ENCODE results near the gene SRSF2.

Gene SRSF2

GRCh38 chr17:76736349-76737081, 616 bp downstream of the SRSF2 start:
- peak; percentile 73 for DNase-seq
- Histone ChIP-seq H4K5ac (ENCODE audit: low read length) (no peak overlapping the region), H2BK120ac (ENCODE audit: low read depth, low read length) (peak overlapping the region; percentile 62), H3K18ac (ENCODE audit: low read length) (peak overlapping the region; percentile 73), H2BK15ac (replicated peaks; ENCODE audit: low read depth) (no peak overlapping the region), H3K4me3 (ENCODE audit: low read length) (peak overlapping the region; percentile 84), H4K8ac (ENCODE audit: low read depth, low read length) (no peak overlapping the region), H2AK5ac (ENCODE audit: low read length) (peak overlapping the region; percentile 93), H3K27me3 (ENCODE audit: insufficient read depth, low read length, poor library complexity) (no peaks in the 10 kb centered on the region), H3K4me1 (ENCODE audit: control insufficient read depth, low read depth, low read length) (peaks cover 4% of the 10 kb centered on the region), H3K4ac (ENCODE audit: low read depth, low read length) (peak overlapping the region; percentile 74), H2BK5ac (ENCODE audit: low read length) (peak overlapping the region; percentile 97), H3K79me1 (ENCODE audit: low read length) (peaks cover 2% of the 10 kb centered on the region), H3K56ac (ENCODE audit: low read length) (peak overlapping the region; percentile 100), H3K36me3 (ENCODE audit: control insufficient read depth, insufficient read depth, low read length) (peaks cover 17% of the 10 kb centered on the region), H3K23ac (ENCODE audit: low read length) (peak overlapping the region; percentile 100), H3K9ac (ENCODE audit: low read length) (peak overlapping the region; percentile 100), H3K27ac (ENCODE audit: low read depth, low read length) (peak overlapping the region; percentile 82), H3K79me2 (ENCODE audit: control insufficient read depth, insufficient read depth, low read length) (peaks cover 38% of the 10 kb centered on the region), H3K4me2 (ENCODE audit: low read length) (no peak overlapping the region)
- no CpG with 5 or more reads among the region's 117 CpGs for WGBS (ENCODE audit: extremely low coverage, insufficient coverage, low lambda C conversion rate)

- peaks cover 2% of the 10 kb centered on the region for H3K79me1 ChIP-seq (ENCODE audit: low read length)
- peaks cover 38% of the 10 kb centered on the region for H3K79me2 ChIP-seq (ENCODE audit: control insufficient read depth, insufficient read depth, low read length)
- peaks cover 17% of the 10 kb centered on the region for H3K36me3 ChIP-seq (ENCODE audit: control insufficient read depth, insufficient read depth, low read length)
- H3K27me3 ChIP-seq (ENCODE audit: insufficient read depth, low read length, poor library complexity), result no peaks in the 10 kb centered on the region
- H3K4ac ChIP-seq (ENCODE audit: low read depth, low read length), result peak overlapping the region; percentile 74
- peaks cover 4% of the 10 kb centered on the region for H3K4me1 ChIP-seq (ENCODE audit: control insufficient read depth, low read depth, low read length)
- peak overlapping the region; percentile 100 for H3K9ac ChIP-seq (ENCODE audit: low read length)
- H4K5ac ChIP-seq (ENCODE audit: low read length), result no peak overlapping the region
- H3K23ac ChIP-seq (ENCODE audit: low read length), result peak overlapping the region; percentile 83
- H3K27ac ChIP-seq (ENCODE audit: low read depth, low read length), result peak overlapping the region; percentile 82
- no peak for DNase-seq
- peak overlapping the region; percentile 73 for H3K18ac ChIP-seq (ENCODE audit: low read length)
- peak overlapping the region; percentile 17 for H2AK5ac ChIP-seq (ENCODE audit: low read length)
- peak overlapping the region; percentile 84 for H3K4me3 ChIP-seq (ENCODE audit: low read length)
- WGBS (ENCODE audit: extremely low coverage, insufficient coverage, low lambda C conversion rate), result no CpG with 5 or more reads among the region's 20 CpGs
- H3K56ac ChIP-seq (ENCODE audit: low read length), result peak overlapping the region; percentile 100
- no peak overlapping the region for H2BK120ac ChIP-seq (ENCODE audit: low read depth, low read length)
- no peak overlapping the region for H4K8ac ChIP-seq (ENCODE audit: low read depth, low read length)
- peak overlapping the region; percentile 45 for H3K4me2 ChIP-seq (ENCODE audit: low read length)
- no peak overlapping the region for H2BK15ac ChIP-seq (replicated peaks; ENCODE audit: low read depth)
- peak overlapping the region; percentile 75 for H2BK5ac ChIP-seq (ENCODE audit: low read length)
Measured at GRCh38 chr17:76735586-76736348, 1.4 kb downstream of the SRSF2 start.

- DNase-seq, result no peak
- no peaks in the 10 kb centered on the region for H3K79me1 ChIP-seq (ENCODE audit: low read length)
- H3K56ac ChIP-seq (ENCODE audit: low read length), result peak overlapping the region; percentile 78
- no peak overlapping the region for H2BK15ac ChIP-seq (replicated peaks; ENCODE audit: low read depth)
- peak overlapping the region; percentile 100 for H3K9ac ChIP-seq (ENCODE audit: low read length)
- no peak overlapping the region for H3K4ac ChIP-seq (ENCODE audit: low read depth, low read length)
- no peak overlapping the region for H4K8ac ChIP-seq (ENCODE audit: low read depth, low read length)
- H3K36me3 ChIP-seq (ENCODE audit: control insufficient read depth, insufficient read depth, low read length), result peaks cover 17% of the 10 kb centered on the region
- H3K27ac ChIP-seq (ENCODE audit: low read depth, low read length), result no peak overlapping the region
- H4K5ac ChIP-seq (ENCODE audit: low read length), result no peak overlapping the region
- H2BK120ac ChIP-seq (ENCODE audit: low read depth, low read length), result no peak overlapping the region
- H3K79me2 ChIP-seq (ENCODE audit: control insufficient read depth, insufficient read depth, low read length), result peaks cover 38% of the 10 kb centered on the region
- peak overlapping the region; percentile 98 for H3K4me2 ChIP-seq (ENCODE audit: low read length)
- H3K27me3 ChIP-seq (ENCODE audit: insufficient read depth, low read length, poor library complexity), result no peaks in the 10 kb centered on the region
- H3K18ac ChIP-seq (ENCODE audit: low read length), result no peak overlapping the region
- H3K4me3 ChIP-seq (ENCODE audit: low read length), result peak overlapping the region; percentile 85
- peaks cover 4% of the 10 kb centered on the region for H3K4me1 ChIP-seq (ENCODE audit: control insufficient read depth, low read depth, low read length)
- H3K23ac ChIP-seq (ENCODE audit: low read length), result no peak overlapping the region
- no peak overlapping the region for H2AK5ac ChIP-seq (ENCODE audit: low read length)
- no CpG with 5 or more reads among the region's 5 CpGs for WGBS (ENCODE audit: extremely low coverage, insufficient coverage, low lambda C conversion rate)
- H2BK5ac ChIP-seq (ENCODE audit: low read length), result no peak overlapping the region
Measured at GRCh38 chr17:76735006-76735405, 2.1 kb downstream of the SRSF2 start.

- Histone ChIP-seq H3K9ac (ENCODE audit: low read length) (peak overlapping the region; percentile 100), H3K36me3 (ENCODE audit: control insufficient read depth, insufficient read depth, low read length) (peaks cover 17% of the 10 kb centered on the region), H2BK15ac (replicated peaks; ENCODE audit: low read depth) (no peak overlapping the region), H2BK120ac (ENCODE audit: low read depth, low read length) (no peak overlapping the region), H3K79me1 (ENCODE audit: low read length) (no peaks in the 10 kb centered on the region), H2BK5ac (ENCODE audit: low read length) (no peak overlapping the region), H3K56ac (ENCODE audit: low read length) (peak overlapping the region; percentile 59), H3K27ac (ENCODE audit: low read depth, low read length) (no peak overlapping the region), H2AK5ac (ENCODE audit: low read length) (no peak overlapping the region), H3K27me3 (ENCODE audit: insufficient read depth, low read length, poor library complexity) (no peaks in the 10 kb centered on the region), H3K18ac (ENCODE audit: low read length) (no peak overlapping the region), H4K8ac (ENCODE audit: low read depth, low read length) (no peak overlapping the region), H3K4me1 (ENCODE audit: control insufficient read depth, low read depth, low read length) (peaks cover 4% of the 10 kb centered on the region), H3K23ac (ENCODE audit: low read length) (no peak overlapping the region), H3K4me2 (ENCODE audit: low read length) (peak overlapping the region; percentile 98), H3K4me3 (ENCODE audit: low read length) (no peak overlapping the region), H3K79me2 (ENCODE audit: control insufficient read depth, insufficient read depth, low read length) (peaks cover 38% of the 10 kb centered on the region), H4K5ac (ENCODE audit: low read length) (no peak overlapping the region), H3K4ac (ENCODE audit: low read depth, low read length) (no peak overlapping the region)
- WGBS (ENCODE audit: extremely low coverage, insufficient coverage, low lambda C conversion rate), result no CpG with 5 or more reads among the region's 8 CpGs
- no peak for DNase-seq
Measured at GRCh38 chr17:76734080-76734840, 2.9 kb downstream of the SRSF2 start.

- no peak overlapping the region for H3K4me2 ChIP-seq (ENCODE audit: low read length)
- no peaks in the 10 kb centered on the region for H3K27me3 ChIP-seq (ENCODE audit: insufficient read depth, low read length, poor library complexity)
- H3K4me1 ChIP-seq (ENCODE audit: control insufficient read depth, low read depth, low read length), result no peaks in the 10 kb centered on the region
- H3K18ac ChIP-seq (ENCODE audit: low read length), result no peak overlapping the region
- no peak overlapping the region for H4K5ac ChIP-seq (ENCODE audit: low read length)
- H4K8ac ChIP-seq (ENCODE audit: low read depth, low read length), result no peak overlapping the region
- no CpG with 5 or more reads among the region's 1 CpG for WGBS (ENCODE audit: extremely low coverage, insufficient coverage, low lambda C conversion rate)
- no peaks in the 10 kb centered on the region for H3K79me1 ChIP-seq (ENCODE audit: low read length)
- H3K56ac ChIP-seq (ENCODE audit: low read length), result no peak overlapping the region
- H2BK15ac ChIP-seq (replicated peaks; ENCODE audit: low read depth), result no peak overlapping the region
- H3K23ac ChIP-seq (ENCODE audit: low read length), result no peak overlapping the region
- peaks cover 17% of the 10 kb centered on the region for H3K36me3 ChIP-seq (ENCODE audit: control insufficient read depth, insufficient read depth, low read length)
- H2AK5ac ChIP-seq (ENCODE audit: low read length), result no peak overlapping the region
- H2BK5ac ChIP-seq (ENCODE audit: low read length), result no peak overlapping the region
- no peak for DNase-seq
- no peak overlapping the region for H3K27ac ChIP-seq (ENCODE audit: low read depth, low read length)
- H3K4me3 ChIP-seq (ENCODE audit: low read length), result no peak overlapping the region
- peak overlapping the region; percentile 34 for H3K9ac ChIP-seq (ENCODE audit: low read length)
- peaks cover 36% of the 10 kb centered on the region for H3K79me2 ChIP-seq (ENCODE audit: control insufficient read depth, insufficient read depth, low read length)
- no peak overlapping the region for H2BK120ac ChIP-seq (ENCODE audit: low read depth, low read length)
- no peak overlapping the region for H3K4ac ChIP-seq (ENCODE audit: low read depth, low read length)
Measured at GRCh38 chr17:76733618-76733957, 3.5 kb downstream of the SRSF2 start.

Data from mesendoderm (in vitro differentiated cells).